ENCODE measurements around the gene C16orf54. TPM values are rescaled to one million over a fixed set of nuclear protein-coding genes. Genes with fewer than 3 reads are reported as not detected.

Gene C16orf54
- total and polyA plus RNA-seq, 10 of the 15 experiments (the other 5 are each of a cell fraction or from before 2014, with no cell fraction given) = 2.1 to 13.3 (median 5.4) TPM

- TF ChIP-seq ZBTB40 (IDR thresholded peaks at IDR 0.05; ENCODE audit: borderline replicate concordance) = no peak
- no peak for TF ChIP-seq NFYA (IDR thresholded peaks at IDR 0.05; ENCODE audit: borderline replicate concordance, low read depth, low read length)
- no peak for TF ChIP-seq FOXK2 (IDR thresholded peaks at IDR 0.05)
- TF ChIP-seq ZZZ3 (IDR thresholded peaks at IDR 0.05; ENCODE audit: control insufficient read depth, insufficient read length, low read depth) = no peak
- TF ChIP-seq EP300 (IDR thresholded peaks at IDR 0.05; ENCODE audit: borderline replicate concordance in 1 of 2, control insufficient read depth in 1 of 2, low read depth in 2 of 2, low read length in 2 of 2) = no peak
- no peak for TF ChIP-seq NR2F1 (conservative IDR thresholded peaks at IDR 0.05)
- no peak for TF ChIP-seq CEBPB (IDR thresholded peaks at IDR 0.05; ENCODE audit: borderline replicate concordance in 1 of 2, low read depth in 2 of 2, low read length in 2 of 2)
- TF ChIP-seq JUND (IDR thresholded peaks at IDR 0.05; ENCODE audit: low read depth, low read length) = no peak
- TF ChIP-seq SPI1 (IDR thresholded peaks at IDR 0.05; ENCODE audit: borderline replicate concordance, insufficient read depth, low read depth, low read length) = peak; percentile 89
- TF ChIP-seq, protein P1, sequence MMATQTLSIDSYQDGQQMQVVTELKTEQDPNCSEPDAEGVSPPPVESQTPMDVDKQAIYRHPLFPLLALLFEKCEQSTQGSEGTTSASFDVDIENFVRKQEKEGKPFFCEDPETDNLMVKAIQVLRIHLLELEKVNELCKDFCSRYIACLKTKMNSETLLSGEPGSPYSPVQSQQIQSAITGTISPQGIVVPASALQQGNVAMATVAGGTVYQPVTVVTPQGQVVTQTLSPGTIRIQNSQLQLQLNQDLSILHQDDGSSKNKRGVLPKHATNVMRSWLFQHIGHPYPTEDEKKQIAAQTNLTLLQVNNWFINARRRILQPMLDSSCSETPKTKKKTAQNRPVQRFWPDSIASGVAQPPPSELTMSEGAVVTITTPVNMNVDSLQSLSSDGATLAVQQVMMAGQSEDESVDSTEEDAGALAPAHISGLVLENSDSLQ (IDR thresholded peaks at IDR 0.05) = no peak
- TF ChIP-seq JUNB (IDR thresholded peaks at IDR 0.05) = peak; percentile 53; the same call in 1 of the 2 replicates
- TF ChIP-seq ZBTB11 (CRISPR knock-in tag; IDR thresholded peaks at IDR 0.05) = no peak
- TF ChIP-seq CBFB (IDR thresholded peaks at IDR 0.05; ENCODE audit: low read depth) = peak; percentile 34; the same call in 1 of the 2 replicates
- TF ChIP-seq TARDBP (IDR thresholded peaks at IDR 0.05; ENCODE audit: borderline replicate concordance) = no peak
- TF ChIP-seq, protein P2, sequence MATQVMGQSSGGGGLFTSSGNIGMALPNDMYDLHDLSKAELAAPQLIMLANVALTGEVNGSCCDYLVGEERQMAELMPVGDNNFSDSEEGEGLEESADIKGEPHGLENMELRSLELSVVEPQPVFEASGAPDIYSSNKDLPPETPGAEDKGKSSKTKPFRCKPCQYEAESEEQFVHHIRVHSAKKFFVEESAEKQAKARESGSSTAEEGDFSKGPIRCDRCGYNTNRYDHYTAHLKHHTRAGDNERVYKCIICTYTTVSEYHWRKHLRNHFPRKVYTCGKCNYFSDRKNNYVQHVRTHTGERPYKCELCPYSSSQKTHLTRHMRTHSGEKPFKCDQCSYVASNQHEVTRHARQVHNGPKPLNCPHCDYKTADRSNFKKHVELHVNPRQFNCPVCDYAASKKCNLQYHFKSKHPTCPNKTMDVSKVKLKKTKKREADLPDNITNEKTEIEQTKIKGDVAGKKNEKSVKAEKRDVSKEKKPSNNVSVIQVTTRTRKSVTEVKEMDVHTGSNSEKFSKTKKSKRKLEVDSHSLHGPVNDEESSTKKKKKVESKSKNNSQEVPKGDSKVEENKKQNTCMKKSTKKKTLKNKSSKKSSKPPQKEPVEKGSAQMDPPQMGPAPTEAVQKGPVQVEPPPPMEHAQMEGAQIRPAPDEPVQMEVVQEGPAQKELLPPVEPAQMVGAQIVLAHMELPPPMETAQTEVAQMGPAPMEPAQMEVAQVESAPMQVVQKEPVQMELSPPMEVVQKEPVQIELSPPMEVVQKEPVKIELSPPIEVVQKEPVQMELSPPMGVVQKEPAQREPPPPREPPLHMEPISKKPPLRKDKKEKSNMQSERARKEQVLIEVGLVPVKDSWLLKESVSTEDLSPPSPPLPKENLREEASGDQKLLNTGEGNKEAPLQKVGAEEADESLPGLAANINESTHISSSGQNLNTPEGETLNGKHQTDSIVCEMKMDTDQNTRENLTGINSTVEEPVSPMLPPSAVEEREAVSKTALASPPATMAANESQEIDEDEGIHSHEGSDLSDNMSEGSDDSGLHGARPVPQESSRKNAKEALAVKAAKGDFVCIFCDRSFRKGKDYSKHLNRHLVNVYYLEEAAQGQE (IDR thresholded peaks at IDR 0.05; ENCODE audit: low read depth, low read length) = no peak
- no peak for TF ChIP-seq TCF3 (IDR thresholded peaks at IDR 0.05; ENCODE audit: borderline replicate concordance, insufficient read depth, low read depth, low read length)
Observed at GRCh38 chr16:29745121-29745852, 503 bp downstream of the C16orf54 start (continued).

Data from GM12878 (cell line).